Measurements from ENCODE around the gene PRG3. TPM values are rescaled to one million over a fixed set of nuclear protein-coding genes. Genes with fewer than 3 reads are reported as not detected.

Gene PRG3
- total and polyA plus RNA-seq, 9 of the 15 experiments (the other 6 are each of a cell fraction or from before 2014, with no cell fraction given), result 0.18 to 0.55 (median 0.38) TPM; not detected in 6

DNA sequence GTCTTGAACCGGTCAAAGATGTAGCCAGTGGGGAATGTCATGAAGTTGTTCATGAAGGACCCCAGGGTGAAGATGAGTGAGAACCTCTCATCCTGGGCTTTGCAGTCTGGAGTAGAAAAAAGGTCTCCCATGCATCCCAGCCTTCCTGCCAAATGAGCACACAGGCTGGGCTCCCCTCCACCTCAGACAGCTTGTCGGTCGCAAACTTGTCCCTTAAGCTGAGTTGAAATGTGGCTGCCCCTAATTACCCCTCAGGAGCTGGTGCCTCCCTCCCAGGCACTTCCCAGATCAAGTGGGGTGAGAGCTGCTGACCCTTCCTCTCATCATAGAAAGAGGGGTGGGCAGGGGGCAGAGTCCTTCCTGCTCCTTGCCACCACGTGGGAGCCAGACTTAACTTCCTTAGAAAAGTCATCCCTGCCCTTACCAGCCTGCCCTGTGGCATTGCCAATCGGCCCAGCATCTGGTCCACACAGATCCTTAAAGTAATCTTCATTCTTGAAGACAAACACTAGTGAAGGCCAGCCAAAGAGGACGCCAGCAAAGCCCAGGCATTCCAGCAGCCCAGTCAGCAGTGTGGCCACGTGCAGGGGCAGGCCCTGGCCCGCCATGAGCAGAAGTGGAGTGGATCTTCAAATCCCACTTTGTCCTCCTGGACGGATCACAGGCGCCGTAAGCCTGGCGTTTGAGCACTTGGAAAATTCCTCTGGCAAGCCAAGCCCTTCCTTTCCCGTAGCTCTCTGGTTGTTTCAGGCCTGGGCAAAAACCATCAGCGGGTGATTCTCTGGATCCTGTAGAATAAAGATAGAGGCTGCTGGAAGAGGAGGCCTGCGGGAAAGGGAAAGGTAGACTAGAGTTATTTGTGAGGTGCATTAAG, 44.9 kb upstream of the PRG3 start (continued):
- TF ChIP-seq REST (IDR thresholded peaks at IDR 0.05; ENCODE audit: borderline replicate concordance), result no peak
- no peak for TF ChIP-seq REST (CRISPR knock-in tag; IDR thresholded peaks at IDR 0.05; ENCODE audit: low read depth)
- TF ChIP-seq ZNF395 (CRISPR knock-in tag; IDR thresholded peaks at IDR 0.05), result no peak
- TF ChIP-seq POLR2AphosphoS5 (IDR thresholded peaks at IDR 0.05; ENCODE audit: control insufficient read depth, insufficient read depth, low read depth, low read length), result no peak
- TF ChIP-seq, protein P1, sequence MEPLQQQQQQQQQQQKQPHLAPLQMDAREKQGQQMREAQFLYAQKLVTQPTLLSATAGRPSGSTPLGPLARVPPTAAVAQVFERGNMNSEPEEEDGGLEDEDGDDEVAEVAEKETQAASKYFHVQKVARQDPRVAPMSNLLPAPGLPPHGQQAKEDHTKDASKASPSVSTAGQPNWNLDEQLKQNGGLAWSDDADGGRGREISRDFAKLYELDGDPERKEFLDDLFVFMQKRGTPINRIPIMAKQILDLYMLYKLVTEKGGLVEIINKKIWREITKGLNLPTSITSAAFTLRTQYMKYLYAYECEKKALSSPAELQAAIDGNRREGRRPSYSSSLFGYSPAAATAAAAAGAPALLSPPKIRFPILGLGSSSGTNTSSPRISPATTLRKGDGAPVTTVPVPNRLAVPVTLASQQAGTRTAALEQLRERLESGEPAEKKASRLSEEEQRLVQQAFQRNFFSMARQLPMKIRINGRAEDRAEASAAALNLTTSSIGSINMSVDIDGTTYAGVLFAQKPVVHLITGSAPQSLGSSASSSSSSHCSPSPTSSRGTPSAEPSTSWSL (CRISPR knock-in tag; IDR thresholded peaks at IDR 0.05; ENCODE audit: borderline replicate concordance), result no peak
- TF ChIP-seq RBM25 (IDR thresholded peaks at IDR 0.05; ENCODE audit: low read depth, low read length, severe bottlenecking), result no peak
- no peak for TF ChIP-seq SIX5 (IDR thresholded peaks at IDR 0.05; ENCODE audit: borderline replicate concordance in 1 of 2, insufficient read depth in 1 of 2, low read depth in 1 of 2, low read length in 2 of 2)
- no peak for TF ChIP-seq ASH1L (IDR thresholded peaks at IDR 0.05; ENCODE audit: borderline replicate concordance, low read depth, partially characterized antibody)
- no peak for TF ChIP-seq RBM14 (IDR thresholded peaks at IDR 0.05; ENCODE audit: borderline replicate concordance, insufficient read depth, low read depth, low read length)
- no peak for TF ChIP-seq PHF20 (IDR thresholded peaks at IDR 0.05; ENCODE audit: partially characterized antibody)
- no peak for TF ChIP-seq TCF7 (IDR thresholded peaks at IDR 0.05; ENCODE audit: borderline replicate concordance)
- no peak for TF ChIP-seq SMARCB1 (IDR thresholded peaks at IDR 0.05; ENCODE audit: insufficient read length, low read depth)
- no peak for TF ChIP-seq BMI1 (IDR thresholded peaks at IDR 0.05; ENCODE audit: low read length)

Measured in K562 (cell line).